Measurements from ENCODE around the gene CELF4.

GRCh38 chr18:37258819-37259218, 306.8 kb downstream of the CELF4 start:
- TF ChIP-seq, protein P1, sequence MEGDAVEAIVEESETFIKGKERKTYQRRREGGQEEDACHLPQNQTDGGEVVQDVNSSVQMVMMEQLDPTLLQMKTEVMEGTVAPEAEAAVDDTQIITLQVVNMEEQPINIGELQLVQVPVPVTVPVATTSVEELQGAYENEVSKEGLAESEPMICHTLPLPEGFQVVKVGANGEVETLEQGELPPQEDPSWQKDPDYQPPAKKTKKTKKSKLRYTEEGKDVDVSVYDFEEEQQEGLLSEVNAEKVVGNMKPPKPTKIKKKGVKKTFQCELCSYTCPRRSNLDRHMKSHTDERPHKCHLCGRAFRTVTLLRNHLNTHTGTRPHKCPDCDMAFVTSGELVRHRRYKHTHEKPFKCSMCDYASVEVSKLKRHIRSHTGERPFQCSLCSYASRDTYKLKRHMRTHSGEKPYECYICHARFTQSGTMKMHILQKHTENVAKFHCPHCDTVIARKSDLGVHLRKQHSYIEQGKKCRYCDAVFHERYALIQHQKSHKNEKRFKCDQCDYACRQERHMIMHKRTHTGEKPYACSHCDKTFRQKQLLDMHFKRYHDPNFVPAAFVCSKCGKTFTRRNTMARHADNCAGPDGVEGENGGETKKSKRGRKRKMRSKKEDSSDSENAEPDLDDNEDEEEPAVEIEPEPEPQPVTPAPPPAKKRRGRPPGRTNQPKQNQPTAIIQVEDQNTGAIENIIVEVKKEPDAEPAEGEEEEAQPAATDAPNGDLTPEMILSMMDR (IDR thresholded peaks at IDR 0.05) = no peak
- TF ChIP-seq POLR2A (IDR thresholded peaks at IDR 0.05) = no peak

Data from lower leg skin (tissue), 3 donors.